Neural progenitor cell (in vitro differentiated cells): ENCODE results near the gene OTOGL. TPM values are rescaled to one million over a fixed set of nuclear protein-coding genes. Genes with fewer than 3 reads are reported as not detected.
A peak's percentile ranks its signal among the peaks of the same experiment; 100 is the strongest.

Experiments
- DNase-seq: peaks from one replicate; pipeline ENCODE4 v3.0.0-alpha.2; 2016; ENCODE audit warnings: low spot score
- H2AFZ ChIP-seq: fragments of 200-600 bp; sonication (generic); replicated peaks from 2 replicates; pipeline ENCODE4 v1.6.1; 2016; ENCODE audit warnings: antibody characterized with exemption
- H3F3A ChIP-seq: fragments of 200-600 bp; sonication (generic); 2 replicates; pipeline ENCODE4 v1.6.1; 2016; ENCODE audit warnings: antibody characterized with exemption, low read depth
- H3K27ac ChIP-seq: fragments of 200-600 bp; sonication (generic); 2 replicates; pipeline ENCODE4 v1.5.1; 2016; ENCODE audit warnings: mild to moderate bottlenecking
- H3K27me3 ChIP-seq: fragments of 200-600 bp; sonication (generic); 2 replicates; pipeline ENCODE4 v1.6.1; 2016; ENCODE audit warnings: mild to moderate bottlenecking, moderate library complexity
- H3K36me3 ChIP-seq: fragments of 200-600 bp; sonication (generic); 2 replicates; pipeline ENCODE4 v1.5.1; 2016
- H3K4me1 ChIP-seq: fragments of 200-600 bp; sonication (generic); 2 replicates; pipeline ENCODE4 v1.6.1; 2016; ENCODE audit warnings: mixed run types
- H3K4me2 ChIP-seq: fragments of 200-600 bp; sonication (generic); 2 replicates; pipeline ENCODE4 v1.6.1; 2016
- H3K4me3 ChIP-seq: fragments of 200-600 bp; sonication (generic); 2 replicates; pipeline ENCODE4 v1.5.1; 2016
- H3K79me2 ChIP-seq: fragments of 200-600 bp; sonication (generic); 2 replicates; pipeline ENCODE4 v1.6.1; 2016; ENCODE audit warnings: low read depth
- H3K9ac ChIP-seq: fragments of 200-600 bp; sonication (generic); 2 replicates; pipeline ENCODE4 v1.6.1; 2016
- H3K9me3 ChIP-seq: fragments of 200-600 bp; sonication (generic); 2 replicates; pipeline ENCODE4 v1.5.1; 2016; ENCODE audit warnings: low read depth
- H4K20me1 ChIP-seq: fragments of 200-600 bp; sonication (generic); 2 replicates; pipeline ENCODE4 v1.6.1; 2016; ENCODE audit warnings: low read depth
- H3K27ac Mint-ChIP-seq: 3 replicates; pipeline ENCODE4 v1.8.0; 2021; ENCODE audit warnings: mixed read lengths
- H3K27me3 Mint-ChIP-seq: 2 replicates; pipeline ENCODE4 v1.8.0; 2022; ENCODE audit warnings: low read depth, mild to moderate bottlenecking, inconsistent platforms, moderate library complexity, mixed read lengths; ENCODE audit not compliant: insufficient read depth
- H3K36me3 Mint-ChIP-seq: 3 replicates; pipeline ENCODE4 v1.8.0; 2021; ENCODE audit warnings: mixed read lengths
- H3K4me1 Mint-ChIP-seq: 3 replicates; pipeline ENCODE4 v1.8.0; 2021; ENCODE audit warnings: mixed read lengths
- H3K4me3 Mint-ChIP-seq: 3 replicates; pipeline ENCODE4 v1.8.0; 2021; ENCODE audit warnings: mild to moderate bottlenecking, moderate library complexity, mixed read lengths
- H3K9me3 Mint-ChIP-seq: 3 replicates; pipeline ENCODE4 v1.8.0; 2020; ENCODE audit warnings: mixed read lengths
- EZH2 ChIP-seq: fragments of 200-600 bp; sonication (generic); IDR thresholded peaks from 2 replicates; pipeline ENCODE4 v1.6.1; 2017; ENCODE audit warnings: antibody characterized with exemption, mild to moderate bottlenecking, moderate library complexity
- EZH2phosphoT487 ChIP-seq: fragments of 200-600 bp; sonication (generic); IDR thresholded peaks from 2 replicates; pipeline ENCODE4 v1.6.1; 2017; ENCODE audit warnings: antibody characterized with exemption
- total RNA-seq: library from RNA; depleted of rRNA; stranded (reverse); fragments of >200 nt; gene quantifications from 2 replicates; pipeline ENCODE4 v1.2.3, GENCODE V29; 2015; ENCODE audit warnings: low replicate concordance
- TF ChIP-seq, protein P1 (sequence below): fragments of 200-600 bp; sonication (generic); IDR thresholded peaks from 2 replicates; pipeline ENCODE4 v1.5.1; 2017; ENCODE audit warnings: antibody characterized with exemption, mild to moderate bottlenecking

OTOGL gene
- total RNA-seq, 1 donor from 2014 or later = 0.13 TPM

DNA sequence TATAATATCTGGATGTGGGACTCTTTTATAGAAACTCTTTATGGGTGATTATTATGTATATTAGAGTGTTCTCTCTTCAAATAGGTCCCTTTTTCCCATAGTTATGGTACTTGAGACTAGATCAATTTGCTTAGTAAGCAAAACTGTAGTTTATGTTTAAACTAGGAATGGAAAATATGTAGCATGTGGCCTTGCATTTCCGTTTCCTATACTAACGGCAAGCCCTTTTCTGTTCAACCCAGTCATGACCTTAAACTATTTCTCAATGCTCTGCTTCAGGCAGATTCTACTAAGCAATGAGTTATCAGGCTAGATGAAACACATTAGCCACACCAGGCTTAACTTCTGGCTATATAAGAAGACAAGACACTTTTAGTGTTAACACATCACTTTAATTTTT, 84.6 kb downstream of the OTOGL start:
- no peak overlapping the region for H3K4me3 ChIP-seq

DNA sequence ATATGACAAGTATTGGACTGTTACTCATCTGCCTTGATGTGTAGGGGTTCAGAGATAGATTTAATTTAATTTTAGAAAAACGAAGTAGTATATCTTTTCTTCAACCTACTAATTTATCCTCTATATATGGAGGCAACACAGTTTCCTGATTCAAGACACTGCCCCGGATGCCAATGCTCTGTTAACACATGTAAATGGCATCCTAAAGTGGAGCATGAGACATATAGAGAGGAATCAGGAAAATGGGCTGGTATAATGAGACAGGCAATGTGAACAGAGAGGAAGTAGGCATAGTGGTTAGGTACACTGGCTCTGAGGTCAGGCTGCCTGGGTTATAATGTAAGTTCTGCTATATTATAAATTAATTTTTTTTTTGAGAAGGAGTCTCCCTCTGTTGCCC, 85.6 kb downstream of the OTOGL start:
- Histone ChIP-seq H3K27ac (no peak overlapping the region), H3K36me3 (no peaks in the 10 kb centered on the region), H3K9me3 (no peaks in the 10 kb centered on the region), H3K79me2 (no peaks in the 10 kb centered on the region), H3K9ac (no peak overlapping the region), H3K4me3 (no peak overlapping the region), H2AFZ (no peak overlapping the region), H4K20me1 (no peaks in the 10 kb centered on the region), H3K4me1 (no peaks in the 10 kb centered on the region), H3F3A (no peaks in the 10 kb centered on the region), H3K27me3 (no peaks in the 10 kb centered on the region), H3K4me2 (no peak overlapping the region)
- Mint-ChIP-seq H3K27ac (no peak overlapping the region), H3K27me3 (no peaks in the 10 kb centered on the region), H3K36me3 (no peaks in the 10 kb centered on the region), H3K4me3 (no peak overlapping the region), H3K9me3 (no peaks in the 10 kb centered on the region), H3K4me1 (peaks cover 8% of the 10 kb centered on the region)
- DNase-seq = no peak
- no peak for TF ChIP-seq EZH2

More for the DNA sequence above, 84.6 kb downstream of the OTOGL start:
- Histone ChIP-seq H4K20me1 (no peaks in the 10 kb centered on the region), H3F3A (no peaks in the 10 kb centered on the region), H3K9ac (no peak overlapping the region), H2AFZ (no peak overlapping the region), H3K9me3 (no peaks in the 10 kb centered on the region), H3K4me2 (no peak overlapping the region), H3K27ac (no peak overlapping the region), H3K27me3 (no peaks in the 10 kb centered on the region), H3K4me1 (no peaks in the 10 kb centered on the region), H3K79me2 (no peaks in the 10 kb centered on the region), H3K36me3 (no peaks in the 10 kb centered on the region)
- Mint-ChIP-seq H3K27me3 (no peaks in the 10 kb centered on the region), H3K27ac (no peak overlapping the region), H3K4me1 (peaks cover 8% of the 10 kb centered on the region), H3K36me3 (no peaks in the 10 kb centered on the region), H3K4me3 (no peak overlapping the region), H3K9me3 (no peaks in the 10 kb centered on the region)
- no peak for DNase-seq
- TF ChIP-seq EZH2phosphoT487 (no peak), EZH2 (no peak)
- TF ChIP-seq, protein P1, sequence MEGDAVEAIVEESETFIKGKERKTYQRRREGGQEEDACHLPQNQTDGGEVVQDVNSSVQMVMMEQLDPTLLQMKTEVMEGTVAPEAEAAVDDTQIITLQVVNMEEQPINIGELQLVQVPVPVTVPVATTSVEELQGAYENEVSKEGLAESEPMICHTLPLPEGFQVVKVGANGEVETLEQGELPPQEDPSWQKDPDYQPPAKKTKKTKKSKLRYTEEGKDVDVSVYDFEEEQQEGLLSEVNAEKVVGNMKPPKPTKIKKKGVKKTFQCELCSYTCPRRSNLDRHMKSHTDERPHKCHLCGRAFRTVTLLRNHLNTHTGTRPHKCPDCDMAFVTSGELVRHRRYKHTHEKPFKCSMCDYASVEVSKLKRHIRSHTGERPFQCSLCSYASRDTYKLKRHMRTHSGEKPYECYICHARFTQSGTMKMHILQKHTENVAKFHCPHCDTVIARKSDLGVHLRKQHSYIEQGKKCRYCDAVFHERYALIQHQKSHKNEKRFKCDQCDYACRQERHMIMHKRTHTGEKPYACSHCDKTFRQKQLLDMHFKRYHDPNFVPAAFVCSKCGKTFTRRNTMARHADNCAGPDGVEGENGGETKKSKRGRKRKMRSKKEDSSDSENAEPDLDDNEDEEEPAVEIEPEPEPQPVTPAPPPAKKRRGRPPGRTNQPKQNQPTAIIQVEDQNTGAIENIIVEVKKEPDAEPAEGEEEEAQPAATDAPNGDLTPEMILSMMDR = no peak

DNA sequence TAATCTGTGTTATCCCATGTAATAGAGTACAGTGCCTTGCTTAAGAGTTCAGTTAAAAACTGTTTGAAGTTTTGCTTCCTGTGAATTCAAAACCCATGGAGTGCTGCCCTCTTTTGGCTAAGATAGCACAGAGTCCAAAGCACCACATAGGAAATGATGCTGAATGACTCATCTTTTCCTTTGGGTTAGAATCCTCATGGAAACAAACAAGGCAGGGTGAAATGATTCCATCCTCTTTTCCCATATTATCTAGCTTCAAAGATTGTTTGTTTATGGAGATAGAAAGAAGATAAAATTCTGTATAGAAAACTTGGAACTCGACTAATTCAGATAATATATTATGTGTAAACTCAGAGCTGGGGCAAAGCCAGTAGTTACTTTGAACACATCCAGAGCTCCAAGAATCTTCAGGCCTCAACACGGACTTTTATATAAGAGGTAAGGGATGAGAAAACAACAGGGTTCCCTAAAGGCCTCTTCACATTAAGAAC, 87.4 kb downstream of the OTOGL start:
- H3K4me1 Mint-ChIP-seq = peaks cover 8% of the 10 kb centered on the region
- no peaks in the 10 kb centered on the region for H3K36me3 Mint-ChIP-seq
- no peak overlapping the region for H3K4me3 ChIP-seq
- H3K27ac ChIP-seq = no peak overlapping the region
- H3K27me3 Mint-ChIP-seq = no peaks in the 10 kb centered on the region
- H3K9me3 ChIP-seq = no peaks in the 10 kb centered on the region
- peak; percentile 69 for DNase-seq
- H4K20me1 ChIP-seq = no peaks in the 10 kb centered on the region
- H2AFZ ChIP-seq = peak overlapping the region; percentile 95
- H3K4me2 ChIP-seq = no peak overlapping the region
- H3K9ac ChIP-seq = no peak overlapping the region
- H3K36me3 ChIP-seq = no peaks in the 10 kb centered on the region
- H3F3A ChIP-seq = no peaks in the 10 kb centered on the region
- no peak overlapping the region for H3K27ac Mint-ChIP-seq
- H3K4me1 ChIP-seq = no peaks in the 10 kb centered on the region
- H3K9me3 Mint-ChIP-seq = no peaks in the 10 kb centered on the region
- no peaks in the 10 kb centered on the region for H3K79me2 ChIP-seq
- TF ChIP-seq, protein P1 = peak; percentile 89
- TF ChIP-seq EZH2 = no peak
- no peak for TF ChIP-seq EZH2phosphoT487
- no peaks in the 10 kb centered on the region for H3K27me3 ChIP-seq
- H3K4me3 Mint-ChIP-seq = no peak overlapping the region

DNA sequence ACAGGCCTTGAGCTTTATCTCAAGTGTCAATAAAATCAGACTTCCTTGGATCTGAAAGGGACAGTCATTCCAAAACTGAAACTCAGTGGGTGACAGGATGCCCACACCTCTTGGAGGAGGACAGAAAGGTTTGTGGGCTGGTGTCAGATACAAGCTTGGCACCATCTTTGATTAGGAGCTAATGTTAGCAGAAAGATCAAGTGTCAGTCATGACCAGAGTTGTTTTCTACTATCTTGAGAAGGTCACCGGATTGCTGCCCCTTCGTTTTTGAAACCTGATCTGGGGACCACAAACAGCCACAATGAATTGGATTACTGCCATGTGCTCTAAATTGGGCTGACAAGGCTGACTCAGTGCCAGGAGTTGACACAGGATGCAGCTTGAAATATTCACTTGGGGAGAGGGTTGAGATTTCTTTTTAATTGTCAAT, 88.3 kb downstream of the OTOGL start:
- H3K27ac Mint-ChIP-seq = no peak overlapping the region
- no peaks in the 10 kb centered on the region for H3K36me3 Mint-ChIP-seq
- no peak for DNase-seq
- H3K4me3 Mint-ChIP-seq = no peak overlapping the region
- Histone ChIP-seq H2AFZ (no peak overlapping the region), H3K79me2 (no peaks in the 10 kb centered on the region), H3K9ac (no peak overlapping the region), H3K9me3 (no peaks in the 10 kb centered on the region), H4K20me1 (no peaks in the 10 kb centered on the region), H3K4me3 (no peak overlapping the region), H3K4me1 (no peaks in the 10 kb centered on the region), H3K27ac (no peak overlapping the region), H3K27me3 (no peaks in the 10 kb centered on the region), H3K4me2 (no peak overlapping the region), H3F3A (no peaks in the 10 kb centered on the region), H3K36me3 (no peaks in the 10 kb centered on the region)
- H3K27me3 Mint-ChIP-seq = no peaks in the 10 kb centered on the region
- TF ChIP-seq EZH2 (no peak), EZH2phosphoT487 (no peak)
- TF ChIP-seq, protein P1 = no peak
- H3K4me1 Mint-ChIP-seq = peaks cover 15% of the 10 kb centered on the region
- no peaks in the 10 kb centered on the region for H3K9me3 Mint-ChIP-seq
